GM23248 (cell line): ENCODE data around the gene MBTPS1.

ENCODE experiments used
- EZH2 ChIP-seq: fragments of 200-600 bp; sonication (generic); IDR thresholded peaks from 2 replicates; pipeline ENCODE4 v1.6.1; 2018; ENCODE audit warnings: antibody characterized with exemption, mild to moderate bottlenecking; ENCODE audit not compliant: insufficient read depth, poor library complexity, severe bottlenecking
- EZH2phosphoT487 ChIP-seq: fragments of 200-600 bp; sonication (generic); IDR thresholded peaks from 2 replicates; pipeline ENCODE4 v1.6.1; 2018; ENCODE audit warnings: antibody characterized with exemption, moderate library complexity, mild to moderate bottlenecking, low read depth; ENCODE audit not compliant: insufficient read depth

DNA sequence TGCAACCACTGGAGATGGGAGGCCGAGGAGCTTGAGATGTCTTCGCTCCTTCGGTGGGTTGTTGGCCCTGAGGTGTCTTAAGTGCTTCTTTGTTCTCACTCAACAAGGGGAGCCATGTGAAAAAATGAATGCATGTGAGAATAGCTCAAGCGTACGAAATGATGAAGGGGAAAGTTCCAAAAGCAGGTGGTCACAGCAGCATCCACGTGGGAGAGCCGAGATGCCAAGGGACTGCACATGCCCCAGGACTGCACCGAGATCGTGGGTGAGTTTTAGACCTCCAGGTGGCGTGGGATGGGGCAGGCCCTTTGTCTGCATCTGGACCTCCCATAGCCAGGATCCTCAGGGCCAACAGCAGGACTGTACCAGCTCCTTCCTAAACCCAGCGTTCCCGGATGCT lies 82.2 kb downstream of the MBTPS1 start:
- no peak for TF ChIP-seq EZH2
- TF ChIP-seq EZH2phosphoT487, result no peak
